HepG2 (cell line): Measurements from ENCODE around the gene GPR62. TPM values are rescaled to one million over a fixed set of nuclear protein-coding genes. Genes with fewer than 3 reads are reported as not detected.

Experiments
- ELF4 ChIP-seq: sonication (generic); formaldehyde crosslinking; IDR thresholded peaks from 2 replicates; pipeline ENCODE4 v1.5.0; 2020; ENCODE audit warnings: missing genetic modification reagents, mild to moderate bottlenecking, moderate library complexity, borderline replicate concordance
- MAF1 ChIP-seq: sonication (generic); formaldehyde crosslinking; IDR thresholded peaks from 2 replicates; pipeline ENCODE4 v1.5.0; 2020; ENCODE audit warnings: missing genetic modification reagents, borderline replicate concordance
- MXI1 ChIP-seq: IDR thresholded peaks from 3 replicates; pipeline ENCODE4 v1.6.1; 2012; ENCODE audit warnings: low read depth, low read length, inconsistent platforms, borderline replicate concordance
- NR1H2 ChIP-seq: sonication (generic); formaldehyde crosslinking; IDR thresholded peaks from 2 replicates; pipeline ENCODE4 v1.8.1; 2022; ENCODE audit warnings: low read depth, missing genetic modification reagents, borderline replicate concordance
- RFXAP ChIP-seq: sonication (generic); formaldehyde crosslinking; IDR thresholded peaks from 2 replicates; pipeline ENCODE4 v1.4.0; 2020; ENCODE audit warnings: missing genetic modification reagents, borderline replicate concordance
- TOPORS ChIP-seq: sonication (generic); formaldehyde crosslinking; IDR thresholded peaks from 2 replicates; pipeline ENCODE4 v1.8.0; 2023; ENCODE audit warnings: mild to moderate bottlenecking, missing genetic modification reagents
- YEATS4 ChIP-seq: sonication (generic); formaldehyde crosslinking; IDR thresholded peaks from 2 replicates; pipeline ENCODE4 v1.4.0; 2020; ENCODE audit warnings: missing genetic modification reagents, borderline replicate concordance
- ZBTB3 ChIP-seq: sonication (generic); formaldehyde crosslinking; IDR thresholded peaks from 2 replicates; pipeline ENCODE4 v1.4.0; 2020; ENCODE audit warnings: low read depth, mild to moderate bottlenecking, moderate library complexity, missing genetic modification reagents, borderline replicate concordance
- ZFP36L1 ChIP-seq: sonication (generic); formaldehyde crosslinking; IDR thresholded peaks from 2 replicates; pipeline ENCODE4 v1.8.0; 2022; ENCODE audit warnings: mild to moderate bottlenecking, missing genetic modification reagents, moderate library complexity
- ZNF124 ChIP-seq: sonication (generic); formaldehyde crosslinking; IDR thresholded peaks from 2 replicates; pipeline ENCODE4 v1.4.0; 2020; ENCODE audit warnings: missing genetic modification reagents
- ZNF138 ChIP-seq: sonication (generic); formaldehyde crosslinking; IDR thresholded peaks from 2 replicates; pipeline ENCODE4 v1.5.0; 2020; ENCODE audit warnings: mild to moderate bottlenecking, low read depth, missing genetic modification reagents
- ZNF563 ChIP-seq: sonication (generic); formaldehyde crosslinking; IDR thresholded peaks from 2 replicates; pipeline ENCODE4 v1.8.0; 2022; ENCODE audit warnings: mild to moderate bottlenecking, moderate library complexity, missing genetic modification reagents
- ZNF768 ChIP-seq: sonication (generic); formaldehyde crosslinking; IDR thresholded peaks from 2 replicates; pipeline ENCODE4 v1.4.0; 2020; ENCODE audit warnings: missing genetic modification reagents
- ZNF816 ChIP-seq: sonication (generic); formaldehyde crosslinking; IDR thresholded peaks from 2 replicates; pipeline ENCODE4 v1.8.0; 2022; ENCODE audit warnings: missing genetic modification reagents, mild to moderate bottlenecking, borderline replicate concordance
- ZSCAN20 ChIP-seq: sonication (generic); formaldehyde crosslinking; IDR thresholded peaks from 2 replicates; pipeline ENCODE4 v1.4.0; 2020; ENCODE audit warnings: missing genetic modification reagents, mild to moderate bottlenecking, borderline replicate concordance
- polyA plus RNA-seq, 8 experiments: library from polyadenylated mRNA; depleted of rRNA in 3 of 8; stranded (reverse) in 7 of 8; unstranded in 1 of 8; fragments of >200 nt; fragmentation: Illumina TruSeq in 4 of 8; extraction: Trizol in 4 of 8; gene quantifications; 2 replicates each; pipeline versions ENCODE4 v1.2.1 to v1.2.3, GENCODE V29; 2011 to 2016; ENCODE audit warnings: low read depth in 4 of 8, missing spikeins in 1 of 8, mixed read lengths in 1 of 8; ENCODE audit not compliant: insufficient read depth in 1 of 8
- total RNA-seq, 5 experiments: library from RNA; depleted of rRNA; stranded (reverse); fragments of >200 nt; fragmentation: Illumina TruSeq; extraction: Trizol; gene quantifications; 2 replicates each; pipeline ENCODE4 v1.2.3, GENCODE V29; 2016; ENCODE audit warnings: low read depth in 1 of 5
- TF ChIP-seq, protein P1 (sequence below): IDR thresholded peaks from 2 replicates; pipeline ENCODE4 v1.6.1; 2016; ENCODE audit warnings: missing genetic modification reagents, missing compliant biosample characterization
- TF ChIP-seq, protein P2 (sequence below): sonication (generic); formaldehyde crosslinking; IDR thresholded peaks from 2 replicates; pipeline ENCODE4 v1.5.1; 2020; ENCODE audit warnings: mild to moderate bottlenecking, missing genetic modification reagents, moderate library complexity
- TF ChIP-seq, protein P3 (sequence below): sonication (generic); formaldehyde crosslinking; IDR thresholded peaks from 2 replicates; pipeline ENCODE4 v1.4.0; 2020; ENCODE audit warnings: missing genetic modification reagents
- TF ChIP-seq, protein P4 (sequence below): sonication (generic); formaldehyde crosslinking; conservative IDR thresholded peaks from 2 replicates; pipeline ENCODE4 v1.4.0; 2020; ENCODE audit warnings: missing genetic modification reagents
- TF ChIP-seq, protein P5 (sequence below): sonication (generic); formaldehyde crosslinking; IDR thresholded peaks from 2 replicates; pipeline ENCODE4 v1.8.1; 2023; ENCODE audit warnings: mild to moderate bottlenecking, missing genetic modification reagents, borderline replicate concordance

Gene GPR62
- total and polyA plus RNA-seq, 2 of the 13 experiments (the other 11 are each of a cell fraction or from before 2014, with no cell fraction given): not detected

DNA sequence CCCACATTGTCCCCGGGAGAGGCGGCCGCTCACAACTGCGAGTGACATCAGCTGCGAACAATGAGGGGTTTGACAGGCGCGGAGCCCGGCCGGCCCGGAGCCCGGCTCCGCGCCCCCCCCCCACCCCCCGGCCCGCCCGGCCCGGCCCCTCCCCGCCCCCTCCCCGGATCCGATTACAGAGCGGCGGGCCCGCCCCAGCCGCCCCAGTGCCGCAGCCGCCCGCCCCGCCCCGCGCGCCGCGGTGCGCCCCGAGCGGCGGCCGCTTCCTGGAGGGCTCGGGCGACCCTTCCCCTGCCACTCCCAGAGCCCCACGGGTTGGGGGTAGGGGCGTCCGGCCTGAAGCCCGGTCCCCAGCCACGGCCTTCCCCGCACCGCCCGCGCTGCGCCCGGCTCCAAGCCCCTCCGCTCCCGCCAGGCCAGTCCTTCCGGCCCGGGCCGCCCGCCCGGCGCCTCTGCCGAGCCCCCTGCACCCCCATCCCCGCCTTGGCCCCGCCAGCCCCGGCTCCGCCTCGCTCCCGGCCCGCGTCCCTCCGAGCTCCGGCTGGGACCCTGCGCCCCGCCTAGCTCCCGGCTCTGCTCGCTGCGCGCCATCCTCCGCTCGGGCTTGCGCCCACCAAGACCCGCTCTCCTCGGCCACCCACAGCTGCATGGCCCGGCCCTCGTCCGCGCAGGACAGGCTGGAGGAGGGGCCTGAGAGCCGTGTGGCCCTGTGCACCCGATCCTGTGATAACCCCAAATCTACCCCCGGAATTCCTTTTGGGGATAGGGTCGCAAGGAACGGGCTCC is 12.4 kb downstream of the GPR62 start, which contains the start of gene PCBP4 (continued):
- TF ChIP-seq, protein P1, sequence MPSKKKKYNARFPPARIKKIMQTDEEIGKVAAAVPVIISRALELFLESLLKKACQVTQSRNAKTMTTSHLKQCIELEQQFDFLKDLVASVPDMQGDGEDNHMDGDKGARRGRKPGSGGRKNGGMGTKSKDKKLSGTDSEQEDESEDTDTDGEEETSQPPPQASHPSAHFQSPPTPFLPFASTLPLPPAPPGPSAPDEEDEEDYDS (CRISPR knock-in tag): no peak
- no peak for TF ChIP-seq ZFP36L1 (CRISPR knock-in tag)
- 0 out of 2 replicates have a peak, but pooled peaks have one; percentile 4 for TF ChIP-seq ZNF138 (CRISPR knock-in tag)
- peak; percentile 54; the same call in 1 of the 2 replicates for TF ChIP-seq ZNF768 (CRISPR knock-in tag)
- no peak for TF ChIP-seq ZSCAN20 (CRISPR knock-in tag)
- no peak; the same call in 1 of the 2 replicates for TF ChIP-seq ZNF563
- no peak for TF ChIP-seq TOPORS (CRISPR knock-in tag)
- peak; percentile 47; the same call in 1 of the 3 replicates for TF ChIP-seq MXI1
- TF ChIP-seq, protein P2, sequence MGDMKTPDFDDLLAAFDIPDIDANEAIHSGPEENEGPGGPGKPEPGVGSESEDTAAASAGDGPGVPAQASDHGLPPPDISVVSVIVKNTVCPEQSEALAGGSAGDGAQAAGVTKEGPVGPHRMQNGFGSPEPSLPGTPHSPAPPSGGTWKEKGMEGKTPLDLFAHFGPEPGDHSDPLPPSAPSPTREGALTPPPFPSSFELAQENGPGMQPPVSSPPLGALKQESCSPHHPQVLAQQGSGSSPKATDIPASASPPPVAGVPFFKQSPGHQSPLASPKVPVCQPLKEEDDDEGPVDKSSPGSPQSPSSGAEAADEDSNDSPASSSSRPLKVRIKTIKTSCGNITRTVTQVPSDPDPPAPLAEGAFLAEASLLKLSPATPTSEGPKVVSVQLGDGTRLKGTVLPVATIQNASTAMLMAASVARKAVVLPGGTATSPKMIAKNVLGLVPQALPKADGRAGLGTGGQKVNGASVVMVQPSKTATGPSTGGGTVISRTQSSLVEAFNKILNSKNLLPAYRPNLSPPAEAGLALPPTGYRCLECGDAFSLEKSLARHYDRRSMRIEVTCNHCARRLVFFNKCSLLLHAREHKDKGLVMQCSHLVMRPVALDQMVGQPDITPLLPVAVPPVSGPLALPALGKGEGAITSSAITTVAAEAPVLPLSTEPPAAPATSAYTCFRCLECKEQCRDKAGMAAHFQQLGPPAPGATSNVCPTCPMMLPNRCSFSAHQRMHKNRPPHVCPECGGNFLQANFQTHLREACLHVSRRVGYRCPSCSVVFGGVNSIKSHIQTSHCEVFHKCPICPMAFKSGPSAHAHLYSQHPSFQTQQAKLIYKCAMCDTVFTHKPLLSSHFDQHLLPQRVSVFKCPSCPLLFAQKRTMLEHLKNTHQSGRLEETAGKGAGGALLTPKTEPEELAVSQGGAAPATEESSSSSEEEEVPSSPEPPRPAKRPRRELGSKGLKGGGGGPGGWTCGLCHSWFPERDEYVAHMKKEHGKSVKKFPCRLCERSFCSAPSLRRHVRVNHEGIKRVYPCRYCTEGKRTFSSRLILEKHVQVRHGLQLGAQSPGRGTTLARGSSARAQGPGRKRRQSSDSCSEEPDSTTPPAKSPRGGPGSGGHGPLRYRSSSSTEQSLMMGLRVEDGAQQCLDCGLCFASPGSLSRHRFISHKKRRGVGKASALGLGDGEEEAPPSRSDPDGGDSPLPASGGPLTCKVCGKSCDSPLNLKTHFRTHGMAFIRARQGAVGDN (CRISPR knock-in tag): peak; percentile 49; the same call in 1 of the 2 replicates
- TF ChIP-seq ZNF124 (CRISPR knock-in tag): 0 out of 2 replicates have a peak, but pooled peaks have one; percentile 15
- no peak for TF ChIP-seq NR1H2
- TF ChIP-seq, protein P3, sequence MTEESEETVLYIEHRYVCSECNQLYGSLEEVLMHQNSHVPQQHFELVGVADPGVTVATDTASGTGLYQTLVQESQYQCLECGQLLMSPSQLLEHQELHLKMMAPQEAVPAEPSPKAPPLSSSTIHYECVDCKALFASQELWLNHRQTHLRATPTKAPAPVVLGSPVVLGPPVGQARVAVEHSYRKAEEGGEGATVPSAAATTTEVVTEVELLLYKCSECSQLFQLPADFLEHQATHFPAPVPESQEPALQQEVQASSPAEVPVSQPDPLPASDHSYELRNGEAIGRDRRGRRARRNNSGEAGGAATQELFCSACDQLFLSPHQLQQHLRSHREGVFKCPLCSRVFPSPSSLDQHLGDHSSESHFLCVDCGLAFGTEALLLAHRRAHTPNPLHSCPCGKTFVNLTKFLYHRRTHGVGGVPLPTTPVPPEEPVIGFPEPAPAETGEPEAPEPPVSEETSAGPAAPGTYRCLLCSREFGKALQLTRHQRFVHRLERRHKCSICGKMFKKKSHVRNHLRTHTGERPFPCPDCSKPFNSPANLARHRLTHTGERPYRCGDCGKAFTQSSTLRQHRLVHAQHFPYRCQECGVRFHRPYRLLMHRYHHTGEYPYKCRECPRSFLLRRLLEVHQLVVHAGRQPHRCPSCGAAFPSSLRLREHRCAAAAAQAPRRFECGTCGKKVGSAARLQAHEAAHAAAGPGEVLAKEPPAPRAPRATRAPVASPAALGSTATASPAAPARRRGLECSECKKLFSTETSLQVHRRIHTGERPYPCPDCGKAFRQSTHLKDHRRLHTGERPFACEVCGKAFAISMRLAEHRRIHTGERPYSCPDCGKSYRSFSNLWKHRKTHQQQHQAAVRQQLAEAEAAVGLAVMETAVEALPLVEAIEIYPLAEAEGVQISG (CRISPR knock-in tag): peak; percentile 40; the same call in 1 of the 2 replicates
- no peak for TF ChIP-seq RFXAP (CRISPR knock-in tag)
- no peak for TF ChIP-seq ZNF816 (CRISPR knock-in tag)
- TF ChIP-seq ZBTB3 (CRISPR knock-in tag): no peak
- TF ChIP-seq MAF1 (CRISPR knock-in tag): no peak
- TF ChIP-seq YEATS4 (CRISPR knock-in tag): 0 out of 2 replicates have a peak, but pooled peaks have one; percentile 26
- TF ChIP-seq, protein P4, sequence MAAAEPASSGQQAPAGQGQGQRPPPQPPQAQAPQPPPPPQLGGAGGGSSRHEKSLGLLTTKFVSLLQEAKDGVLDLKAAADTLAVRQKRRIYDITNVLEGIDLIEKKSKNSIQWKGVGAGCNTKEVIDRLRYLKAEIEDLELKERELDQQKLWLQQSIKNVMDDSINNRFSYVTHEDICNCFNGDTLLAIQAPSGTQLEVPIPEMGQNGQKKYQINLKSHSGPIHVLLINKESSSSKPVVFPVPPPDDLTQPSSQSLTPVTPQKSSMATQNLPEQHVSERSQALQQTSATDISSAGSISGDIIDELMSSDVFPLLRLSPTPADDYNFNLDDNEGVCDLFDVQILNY: no peak
- TF ChIP-seq ELF4 (CRISPR knock-in tag): no peak
- TF ChIP-seq, protein P5, sequence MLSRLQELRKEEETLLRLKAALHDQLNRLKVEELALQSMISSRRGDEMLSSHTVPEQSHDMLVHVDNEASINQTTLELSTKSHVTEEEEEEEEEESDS: 0 out of 2 replicates have a peak, but pooled peaks have one; percentile 55
